ENCODE data around the gene PLEKHO1.
"Not testable (repeated sequence)": the region's sequence is repeated elsewhere in the genome, so short reads cannot be mapped to it uniquely, and the experiment has no call there.

PLEKHO1 gene

DNA sequence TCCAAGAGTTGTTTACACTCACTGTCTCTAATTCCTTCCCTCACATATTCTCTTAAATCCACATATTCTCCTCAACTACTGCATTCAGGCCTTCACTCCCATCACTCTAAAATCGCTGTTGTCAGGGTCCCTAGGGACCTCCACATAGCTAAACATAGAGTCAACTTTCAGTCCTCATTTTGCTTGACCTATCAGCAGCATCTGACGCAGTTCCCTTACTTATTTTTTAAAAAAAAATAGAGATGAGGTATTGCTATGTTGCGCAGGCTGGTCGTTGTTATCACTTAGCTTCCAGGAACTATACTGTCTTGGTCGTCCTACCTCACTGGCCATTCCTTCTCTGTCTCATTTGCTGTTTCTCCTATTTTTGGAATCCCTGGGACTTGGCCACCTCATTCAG, 11.7 kb upstream of the PLEKHO1 start:
- no peak for TF ChIP-seq GATA1 (IDR thresholded peaks at IDR 0.05; ENCODE audit: low read depth, low read length)
- TF ChIP-seq POLR2A (IDR thresholded peaks at IDR 0.05; ENCODE audit: low read length) = no peak
- no peak for DNase-seq

DNA sequence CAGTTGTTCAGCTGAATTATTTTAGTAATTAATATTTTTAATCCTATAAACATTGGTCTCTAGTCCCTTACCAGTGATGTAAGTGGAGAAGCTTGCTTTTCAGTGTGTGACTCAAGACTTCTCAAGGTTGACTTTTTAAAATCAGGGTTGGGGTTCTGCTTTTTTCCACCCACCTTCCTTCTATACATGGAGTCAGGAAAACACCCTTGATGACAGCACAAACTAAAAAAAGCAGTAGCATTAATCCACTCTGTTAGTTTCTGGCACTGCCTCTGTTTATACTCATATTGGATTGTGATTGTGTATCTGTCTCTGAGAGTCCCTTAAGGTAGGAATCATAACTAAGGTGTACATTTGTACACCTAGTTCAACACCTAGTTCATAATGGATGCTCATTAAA, 8.3 kb upstream of the PLEKHO1 start:
- no peak for TF ChIP-seq GATA1 (IDR thresholded peaks at IDR 0.05; ENCODE audit: low read depth, low read length)
- no peak for TF ChIP-seq POLR2A (IDR thresholded peaks at IDR 0.05; ENCODE audit: low read length)
- DNase-seq = no peak

DNA sequence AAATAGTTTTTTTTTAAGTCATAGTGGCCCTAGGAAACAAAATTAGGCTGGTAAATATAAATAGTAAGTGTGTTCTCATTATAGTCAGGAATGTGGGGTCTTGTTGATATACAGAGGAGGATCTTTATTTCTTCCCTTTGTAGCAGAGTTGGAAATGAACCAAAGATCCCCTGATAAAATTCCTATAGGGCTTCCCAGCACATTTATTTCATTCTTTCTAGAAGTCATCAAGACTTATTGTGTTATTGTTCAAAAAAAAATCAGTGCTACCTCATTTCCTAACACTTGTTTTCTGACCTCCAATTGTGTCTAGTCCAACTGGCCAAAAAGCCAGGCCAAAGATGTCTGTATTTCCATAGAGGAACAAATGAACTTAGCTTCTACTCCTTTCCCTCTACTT, 7.6 kb upstream of the PLEKHO1 start:
- TF ChIP-seq POLR2A (IDR thresholded peaks at IDR 0.05; ENCODE audit: low read length) = no peak
- TF ChIP-seq GATA1 (IDR thresholded peaks at IDR 0.05; ENCODE audit: low read depth, low read length) = no peak
- no peak for DNase-seq

DNA sequence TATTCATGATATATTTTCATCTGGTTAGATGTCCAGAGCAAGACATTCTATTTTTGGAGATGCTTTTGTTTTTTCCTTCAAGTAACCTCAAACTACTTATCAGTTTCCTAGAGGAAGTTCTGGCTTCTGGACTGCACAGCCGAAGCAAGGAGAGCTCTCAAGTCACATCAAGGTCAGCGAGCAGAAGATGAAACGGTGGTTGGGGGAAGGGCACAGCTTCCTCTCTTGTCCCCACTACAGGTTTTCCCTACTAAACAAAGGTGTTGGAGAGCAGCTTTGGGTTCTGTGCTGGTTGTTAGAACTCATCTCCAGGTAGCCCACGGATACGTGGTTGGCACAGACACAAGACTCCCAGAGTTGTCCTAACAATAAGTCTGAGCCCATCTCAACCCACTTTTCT, 5.1 kb upstream of the PLEKHO1 start:
- DNase-seq = no peak

DNA sequence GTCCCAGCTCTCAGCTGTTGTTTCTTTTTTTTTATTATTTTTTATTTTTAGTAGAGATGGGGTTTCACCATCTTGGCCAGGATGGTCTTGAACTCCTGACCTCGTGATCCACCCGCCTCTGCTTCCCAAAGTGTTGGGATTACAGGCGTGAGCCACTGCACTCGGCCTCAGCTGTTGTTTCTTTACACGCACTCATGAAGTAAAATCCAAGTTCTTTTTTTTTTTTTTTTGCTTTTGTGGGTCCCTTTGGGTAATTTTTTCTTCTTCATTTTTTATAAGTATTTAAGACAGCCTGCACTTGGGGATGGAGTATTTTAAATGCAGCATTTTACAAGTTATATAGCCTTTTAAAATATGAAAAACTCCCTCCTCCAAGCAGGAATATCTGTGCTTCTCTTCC, 3.7 kb upstream of the PLEKHO1 start:
- DNase-seq = not testable (repeated sequence)

More for the DNA sequence above, 5.1 kb upstream of the PLEKHO1 start:
- TF ChIP-seq POLR2A (IDR thresholded peaks at IDR 0.05; ENCODE audit: low read length) (no peak), GATA1 (IDR thresholded peaks at IDR 0.05; ENCODE audit: low read depth, low read length) (no peak)

DNA sequence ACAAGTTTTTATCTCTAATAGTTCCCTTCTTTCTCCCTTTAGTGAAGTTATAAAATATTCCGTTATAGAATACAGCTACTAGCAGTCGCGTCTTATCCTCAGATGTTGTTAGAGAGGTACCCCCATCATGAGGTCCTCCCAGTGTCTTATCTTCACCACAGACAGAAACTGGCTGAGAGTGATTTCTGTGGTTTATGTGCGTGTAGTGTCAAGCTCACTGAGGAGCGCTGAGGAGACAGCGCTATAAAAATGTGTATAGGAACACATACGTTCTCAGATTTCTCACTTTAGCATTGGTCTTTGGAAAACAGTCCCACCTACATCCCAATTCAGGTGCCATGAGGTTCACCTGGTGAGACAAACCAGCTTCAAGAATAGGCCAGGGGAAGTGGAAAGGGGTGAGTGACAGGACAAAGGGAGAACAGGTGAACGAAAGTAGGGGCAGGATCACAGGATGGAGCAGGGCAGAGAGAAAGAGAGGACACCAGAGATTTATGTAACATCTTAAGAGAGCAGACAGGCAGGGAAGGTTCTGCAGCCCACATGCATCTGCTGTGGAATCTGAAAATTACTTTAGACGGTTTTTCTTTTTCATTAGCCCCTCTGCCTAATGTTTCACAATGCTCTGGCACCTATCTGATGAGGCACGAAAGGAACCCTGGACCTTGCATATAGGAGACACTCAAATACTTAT, 2.7 kb upstream of the PLEKHO1 start:
- TF ChIP-seq GATA1 (IDR thresholded peaks at IDR 0.05; ENCODE audit: low read depth, low read length) (no peak), POLR2A (IDR thresholded peaks at IDR 0.05; ENCODE audit: low read length) (no peak)
- peak; percentile 17 to 45 for DNase-seq

DNA sequence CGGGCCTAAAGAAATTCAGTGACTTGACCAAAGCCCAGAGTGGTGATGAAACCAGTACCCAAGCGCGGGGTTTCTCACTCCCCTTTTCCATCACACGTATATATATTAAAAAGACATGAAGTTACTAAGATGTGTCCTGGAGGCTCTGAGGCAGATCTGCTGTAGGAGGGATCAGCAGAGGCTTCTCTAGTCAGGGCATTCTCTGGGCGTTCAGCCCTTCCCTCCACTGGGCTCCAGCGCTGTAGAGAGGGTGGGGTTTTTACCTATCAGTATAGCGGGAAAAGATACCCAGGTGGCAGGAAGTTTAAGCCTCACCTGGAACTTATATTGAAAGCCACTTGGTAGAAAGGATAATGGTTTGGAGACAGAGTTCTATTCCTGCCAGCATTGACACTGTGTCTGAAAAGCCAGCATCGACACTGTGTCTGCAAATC, 862 bp upstream of the PLEKHO1 start:
- TF ChIP-seq GATA1 (IDR thresholded peaks at IDR 0.05; ENCODE audit: low read depth, low read length) = no peak
- no peak for TF ChIP-seq POLR2A (IDR thresholded peaks at IDR 0.05; ENCODE audit: low read length)
- DNase-seq = no peak

DNA sequence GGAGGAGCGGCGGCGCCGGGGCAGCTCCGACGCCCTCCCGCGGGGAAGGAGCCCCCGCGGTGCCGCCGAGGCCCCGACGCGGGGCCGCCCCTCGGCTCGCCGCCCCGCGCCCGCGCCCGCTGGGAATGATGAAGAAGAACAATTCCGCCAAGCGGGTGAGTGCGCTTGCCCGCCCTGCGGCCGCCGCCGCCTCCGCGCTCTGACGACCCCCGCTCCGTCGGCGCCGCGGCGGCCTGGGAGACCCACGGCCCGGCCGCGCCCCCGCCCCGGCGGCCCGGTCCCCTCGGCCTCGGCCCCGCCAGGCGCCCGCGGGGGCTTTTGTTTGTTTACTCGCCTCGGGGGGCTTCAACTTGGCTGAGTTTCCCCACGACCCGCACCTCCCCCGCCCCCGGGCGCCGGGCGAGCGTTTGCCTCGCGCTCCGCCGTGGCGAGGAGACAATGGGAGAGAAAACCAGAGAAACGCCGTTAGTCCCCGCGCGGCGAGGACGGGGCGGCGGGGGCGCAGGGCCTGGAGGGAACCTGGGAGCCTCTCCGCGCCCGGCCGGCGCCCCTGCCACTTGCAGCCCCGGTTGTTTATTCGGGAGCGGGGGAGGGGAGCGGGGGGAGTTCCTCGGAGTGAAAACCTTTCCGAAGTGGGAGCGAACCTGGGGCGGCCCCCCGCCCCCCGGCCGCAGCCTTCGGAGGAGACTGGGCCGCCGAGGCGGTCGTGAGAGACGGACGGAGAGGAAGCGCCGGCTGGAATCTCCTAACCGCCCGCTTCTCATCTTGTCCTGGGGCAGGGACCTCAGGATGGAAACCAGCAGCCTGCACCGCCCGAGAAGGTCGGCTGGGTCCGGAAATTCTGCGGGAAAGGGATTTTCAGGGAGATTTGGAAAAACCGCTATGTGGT, 661 bp downstream of the PLEKHO1 start:
- TF ChIP-seq POLR2A (IDR thresholded peaks at IDR 0.05; ENCODE audit: low read length) = no peak
- TF ChIP-seq GATA1 (IDR thresholded peaks at IDR 0.05; ENCODE audit: low read depth, low read length) = no peak
- no peak for DNase-seq

DNA sequence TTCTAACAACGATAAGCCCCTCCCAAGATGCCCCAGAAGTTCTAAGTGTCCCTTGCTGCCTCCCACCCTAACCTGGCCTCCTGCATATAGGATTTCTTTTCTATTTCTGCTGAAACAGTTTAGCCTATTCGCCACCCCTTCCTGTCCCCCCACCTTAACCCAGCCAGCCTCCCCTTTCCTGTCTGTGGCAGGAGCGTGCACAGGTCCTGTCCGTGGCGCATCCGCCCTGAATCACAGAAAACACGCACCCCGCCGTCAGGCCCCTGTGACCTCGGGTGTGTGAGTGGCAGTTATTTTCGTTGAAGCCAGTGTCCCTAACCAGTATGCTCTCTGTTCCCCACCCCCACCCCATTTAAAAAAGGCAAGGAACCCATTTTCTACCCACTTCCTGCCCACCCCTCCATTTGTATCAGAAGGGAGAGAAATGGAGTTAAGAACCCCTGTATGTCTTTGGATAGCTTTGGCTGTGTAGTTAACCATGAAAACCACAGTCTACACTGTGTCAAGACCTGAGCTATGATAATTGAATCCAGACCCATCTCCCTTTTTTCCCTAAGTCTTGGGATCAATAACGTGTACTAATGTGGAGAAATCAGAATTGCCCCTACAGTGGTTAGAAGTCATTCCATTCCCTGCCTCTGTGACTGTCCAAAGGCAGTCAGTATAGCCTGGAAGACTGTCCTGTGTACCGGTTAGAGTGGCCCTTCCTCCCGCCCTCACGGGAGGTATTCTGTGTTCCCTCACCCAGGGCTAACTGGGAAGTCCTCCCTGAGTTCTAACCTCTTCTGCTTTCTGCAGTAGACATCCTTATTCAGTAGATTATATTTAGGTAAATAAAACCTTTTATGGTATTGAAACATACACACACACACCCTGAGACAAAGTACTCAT, 1.8 kb downstream of the PLEKHO1 start:
- no peak for TF ChIP-seq POLR2A (IDR thresholded peaks at IDR 0.05; ENCODE audit: low read length)
- no peak for TF ChIP-seq GATA1 (IDR thresholded peaks at IDR 0.05; ENCODE audit: low read depth, low read length)
- no peak for DNase-seq

DNA sequence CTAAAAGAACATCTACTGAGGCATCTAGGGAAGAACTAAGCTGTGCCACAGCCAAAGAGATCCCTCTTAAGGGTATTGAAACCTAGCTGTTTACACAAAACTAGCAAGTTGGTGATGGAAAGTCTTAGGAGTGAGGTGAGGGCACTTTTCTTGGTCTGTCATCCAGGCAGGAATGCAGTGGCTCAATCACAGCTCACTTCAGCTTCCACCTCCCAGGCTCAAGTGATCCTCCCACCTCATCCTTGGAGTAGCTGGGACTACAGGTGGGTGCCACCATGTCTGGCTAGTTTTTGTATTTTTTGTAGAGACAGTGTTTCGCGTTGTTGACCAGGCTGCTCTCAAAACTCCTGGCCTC, 2.4 kb downstream of the PLEKHO1 start:
- no peak for TF ChIP-seq POLR2A (IDR thresholded peaks at IDR 0.05; ENCODE audit: low read length)
- TF ChIP-seq GATA1 (IDR thresholded peaks at IDR 0.05; ENCODE audit: low read depth, low read length) = no peak
- no peak for DNase-seq

DNA sequence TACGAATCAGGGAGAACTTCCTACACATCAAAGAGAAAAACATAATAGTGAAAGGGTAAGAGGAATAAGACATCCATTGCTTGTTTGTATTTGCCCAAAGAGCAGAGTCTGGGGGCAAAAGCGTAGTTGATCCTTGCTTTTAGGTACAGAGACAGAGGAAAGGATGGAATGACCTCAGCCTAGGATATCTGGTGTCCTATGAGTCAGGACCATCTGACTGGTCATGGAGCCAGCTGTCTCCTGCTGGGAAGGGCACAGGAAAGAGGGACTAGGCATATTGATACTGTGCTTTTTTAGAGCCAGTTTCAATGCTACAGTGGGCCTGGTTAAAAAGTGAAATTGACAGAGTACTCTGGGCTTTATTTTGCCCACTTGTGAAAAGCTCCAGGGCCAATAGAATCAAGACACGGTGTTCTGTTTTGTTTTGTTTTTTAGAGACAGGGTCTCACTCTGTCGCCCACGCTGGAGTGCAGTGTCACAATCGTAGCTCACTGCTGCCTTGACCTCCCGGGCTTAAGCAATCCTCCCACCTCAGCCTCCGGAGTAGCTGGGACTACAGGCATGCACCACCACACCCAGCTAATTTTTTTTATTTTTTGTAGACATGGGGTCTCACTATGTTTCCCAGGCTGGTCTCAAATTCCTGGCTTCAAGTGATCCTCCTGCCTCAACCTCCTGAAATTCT, 3.2 kb downstream of the PLEKHO1 start:
- TF ChIP-seq GATA1 (IDR thresholded peaks at IDR 0.05; ENCODE audit: low read depth, low read length) (no peak), POLR2A (IDR thresholded peaks at IDR 0.05; ENCODE audit: low read length) (no peak)
- no peak for DNase-seq

DNA sequence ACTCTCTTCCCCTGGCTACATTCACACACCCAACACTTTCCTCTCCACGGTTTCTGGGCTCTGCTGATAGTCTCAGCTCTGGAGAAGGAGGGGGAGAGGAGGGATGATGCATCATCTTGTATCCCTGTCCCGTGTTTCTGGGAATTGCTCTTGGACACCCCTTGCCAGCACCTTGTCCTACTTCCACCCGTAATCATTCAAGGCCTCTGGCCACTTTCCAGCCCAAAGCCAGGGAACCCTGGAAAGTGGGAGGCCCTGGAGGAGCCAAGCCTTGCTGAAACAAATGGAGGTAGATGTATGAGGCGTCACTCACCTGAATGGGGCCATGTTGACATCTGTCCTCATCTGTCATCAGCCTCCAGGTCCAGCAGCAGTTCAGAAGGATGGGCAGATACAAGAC, 4.4 kb downstream of the PLEKHO1 start:
- no peak for DNase-seq

DNA sequence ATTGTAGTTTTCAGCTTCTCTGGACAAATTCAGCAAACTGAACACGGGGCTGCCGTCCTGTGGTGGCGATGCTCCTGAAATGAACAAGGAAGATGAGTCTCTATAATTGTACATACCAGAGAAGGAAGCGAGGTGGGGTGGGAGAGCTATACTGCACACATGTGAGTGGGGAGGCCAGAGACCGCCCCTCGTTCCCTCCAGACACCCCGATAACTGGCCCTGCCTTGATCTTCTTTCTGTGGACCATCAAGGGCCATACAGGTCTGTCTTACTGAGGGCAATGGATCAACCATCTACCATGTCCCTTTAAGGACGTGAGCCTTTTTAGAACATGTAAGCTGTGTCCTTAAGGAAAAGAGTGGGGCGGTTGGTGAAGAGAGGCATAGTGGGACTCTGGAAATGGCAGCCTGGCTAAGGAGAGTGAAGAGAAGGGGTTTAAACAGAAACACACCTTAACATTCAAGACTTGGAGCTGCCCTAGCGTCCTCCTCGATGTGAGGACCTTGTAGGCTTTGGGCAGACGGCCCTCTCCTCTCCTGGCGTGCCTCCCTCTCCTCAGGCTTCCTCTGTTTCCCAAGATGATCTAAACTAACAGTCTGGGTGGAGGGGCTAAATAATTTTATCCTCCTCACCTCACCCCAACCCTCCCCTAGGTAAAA, 5.8 kb downstream of the PLEKHO1 start:
- DNase-seq = no peak
- TF ChIP-seq GATA1 (IDR thresholded peaks at IDR 0.05; ENCODE audit: low read depth, low read length) (no peak), POLR2A (IDR thresholded peaks at IDR 0.05; ENCODE audit: low read length) (no peak)

More for the DNA sequence above, 4.4 kb downstream of the PLEKHO1 start:
- TF ChIP-seq GATA1 (IDR thresholded peaks at IDR 0.05; ENCODE audit: low read depth, low read length) (no peak), POLR2A (IDR thresholded peaks at IDR 0.05; ENCODE audit: low read length) (no peak)
